ENCODE results near the gene UGGT2. TPM values are rescaled to one million over a fixed set of nuclear protein-coding genes. Genes with fewer than 3 reads are reported as not detected.
A peak's percentile ranks its signal among the peaks of the same experiment; 100 is the strongest.

The UGGT2 gene
- total and polyA plus RNA-seq, 9 of the 15 experiments (the other 6 are each of a cell fraction or from before 2014, with no cell fraction given), result 3.5 to 24.5 (median 18.3) TPM

- Histone ChIP-seq H2AFZ (ENCODE audit: low read depth, low read length) (no peak overlapping the region), H3K9me1 (ENCODE audit: control insufficient read depth, insufficient read depth, low read length) (no peaks in the 10 kb centered on the region), H4K20me1 (replicated peaks; ENCODE audit: control insufficient read depth, insufficient read depth, low read length) (no peaks in the 10 kb centered on the region), H3K27me3 (ENCODE audit: control insufficient read depth in 2 of 2, insufficient read depth in 2 of 2, low read length in 2 of 2) (no peaks in the 10 kb centered on the region), H3K9me3 (replicated peaks; ENCODE audit: control insufficient read depth, insufficient read depth, low read depth, low read length) (no peaks in the 10 kb centered on the region; the same call in none of the 2 replicates), H3K27ac (ENCODE audit: extremely low read depth, low read depth, low read length) (no peak overlapping the region), H3K4me2 (ENCODE audit: insufficient read depth, low read length) (no peak overlapping the region), H3K36me3 (ENCODE audit: control insufficient read depth, insufficient read depth, low read length) (no peaks in the 10 kb centered on the region), H3K4me3 (no peak overlapping the region), H3K79me2 (ENCODE audit: control insufficient read depth, insufficient read depth, low read length) (no peaks in the 10 kb centered on the region), H3K4me1 (replicated peaks in 1 of 2; ENCODE audit: control insufficient read depth in 2 of 2, insufficient read depth in 2 of 2, low read length in 2 of 2) (no peaks in the 10 kb centered on the region), H3K9ac (ENCODE audit: insufficient read depth in 1 of 2, low read depth in 2 of 2, low read length in 2 of 2) (no peak overlapping the region)
- BruUV-seq (replicated peaks), result no TSS peak
- intact Hi-C loops (cut with micrococcal nuclease) (loop anchor here (1.0 to 10.0 kb wide), 5 partner anchors 132 to 1131 kb away; no protein-coding TSS in a partner anchor), in situ Hi-C loops (cut with MboI) (loop anchor here (10.0 to 25.0 kb wide), 2 partner anchors 219 to 297 kb away; no protein-coding TSS in a partner anchor)
- ChIA-PET CTCF (ENCODE audit: low intra/inter-chr PET ratio) (interaction anchor here (1.1 to 1.7 kb wide), 3 partner anchors 210 to 1214 kb away, joined by 4 to 11 read pairs (median 4); no protein-coding TSS in a partner anchor), POLR2A (no interaction called here)
- 9% methylated on average over 3 of the region's 3 CpGs for WGBS (ENCODE audit: insufficient coverage, low coverage, missing lambda C conversion rate)
- ATAC-seq (peak; percentile 85), FAIRE-seq (peak; percentile 73), DNase-seq (ENCODE audit: extremely low read depth in 1 of 4, low spot score in 3 of 4) (peak; percentile 56 to 63 (median 60))
- TF ChIP-seq MLLT1 (IDR thresholded peaks at IDR 0.05), result no peak
- TF ChIP-seq OTX1 (CRISPR knock-in tag; IDR thresholded peaks at IDR 0.05), result no peak
- no peak for TF ChIP-seq MITF (IDR thresholded peaks at IDR 0.05)
- no peak for TF ChIP-seq CHD1 (IDR thresholded peaks at IDR 0.05; ENCODE audit: low read length)
- no peak for TF ChIP-seq ARID3A (IDR thresholded peaks at IDR 0.05; ENCODE audit: borderline replicate concordance, low read depth, low read length)
- no peak for TF ChIP-seq HEY1 (CRISPR knock-in tag; IDR thresholded peaks at IDR 0.05; ENCODE audit: borderline replicate concordance)
- no peak for TF ChIP-seq HDAC1 (IDR thresholded peaks at IDR 0.05)
- TF ChIP-seq RAD21 (CRISPR knock-in tag; conservative IDR thresholded peaks at IDR 0.05 in 1 of 2, IDR thresholded peaks at IDR 0.05 in 1 of 2), result peak; percentile 81 to 82
- no peak for TF ChIP-seq PTRF (tag; IDR thresholded peaks at IDR 0.05)
- no peak for TF ChIP-seq FUS (optimal IDR thresholded peaks at IDR 0.05; ENCODE audit: low read depth, low read length)
- no peak for TF ChIP-seq ARHGAP35 (IDR thresholded peaks at IDR 0.05; ENCODE audit: partially characterized antibody)
- no peak for TF ChIP-seq CBX8 (IDR thresholded peaks at IDR 0.05; ENCODE audit: borderline replicate concordance, extremely low read depth, low read depth, low read length, poor library complexity, severe bottlenecking)
- TF ChIP-seq FOXA3 (CRISPR knock-in tag; conservative IDR thresholded peaks at IDR 0.05 in 1 of 2, IDR thresholded peaks at IDR 0.05 in 1 of 2), result no peak
- TF ChIP-seq CTCF (IDR thresholded peaks at IDR 0.05 in 2 of 3, conservative IDR thresholded peaks at IDR 0.05 in 1 of 3; ENCODE audit: insufficient read depth in 2 of 3, low read depth in 1 of 3, low read length in 3 of 3), result peak; percentile 72 to 80 (median 79)
Observed at GRCh38 chr13:95834134-95834765, 219.0 kb downstream of the UGGT2 start.
